Fibroblast of skin of right biceps (primary cell): ENCODE measurements around the gene TIMM17B.
A peak's percentile ranks its signal among the peaks of the same experiment; 100 is the strongest.
"Not testable (repeated sequence)": the region's sequence is repeated elsewhere in the genome, so short reads cannot be mapped to it uniquely, and the experiment has no call there.

Source experiments
- DNase-seq: peaks from one replicate; pipeline ENCODE4 v3.0.0-alpha.2; 2013

Gene TIMM17B

GRCh38 chrX:48893556-48894348 lies 3.8 kb downstream of the TIMM17B start:
- no peak for DNase-seq

GRCh38 chrX:48892896-48893295 lies 4.7 kb downstream of the TIMM17B start:
- DNase-seq = no peak

- peak; percentile 84 for DNase-seq
Observed at GRCh38 chrX:48891402-48892288, 5.9 kb downstream of the TIMM17B start.

- no peak for DNase-seq
Observed at GRCh38 chrX:48890934-48891401, 6.6 kb downstream of the TIMM17B start.

DNA sequence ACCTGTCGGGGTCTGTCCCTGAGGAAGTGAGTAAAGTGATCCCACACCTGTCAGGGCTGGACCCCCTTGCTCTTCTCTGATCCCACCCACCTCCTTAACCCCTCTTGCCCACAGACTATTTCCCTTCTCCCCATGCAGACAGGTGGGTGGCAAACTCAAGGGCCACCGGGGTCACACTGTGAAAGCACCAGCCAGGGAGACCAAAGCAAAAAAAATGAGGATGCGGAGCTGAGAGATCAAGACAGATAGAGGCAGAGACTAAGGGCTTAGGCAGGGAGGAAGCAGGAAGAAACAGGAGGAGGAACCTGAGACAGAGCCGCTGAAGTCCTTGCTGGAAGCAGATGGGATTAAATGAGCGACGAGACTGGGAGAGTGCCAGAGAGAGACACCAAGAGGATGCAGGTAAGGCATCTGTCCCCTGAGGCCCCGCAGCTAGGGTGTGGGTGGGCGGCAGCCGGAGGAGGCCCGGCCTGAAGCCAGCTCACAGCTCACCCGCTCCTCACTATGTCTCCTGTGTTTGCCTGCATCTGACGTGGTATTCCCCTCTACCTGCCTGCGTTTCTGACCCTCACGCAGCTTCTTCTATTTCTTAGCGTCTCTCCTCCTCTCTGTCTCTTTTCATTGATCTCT lies 7.2 kb downstream of the TIMM17B start:
- no peak for DNase-seq

DNA sequence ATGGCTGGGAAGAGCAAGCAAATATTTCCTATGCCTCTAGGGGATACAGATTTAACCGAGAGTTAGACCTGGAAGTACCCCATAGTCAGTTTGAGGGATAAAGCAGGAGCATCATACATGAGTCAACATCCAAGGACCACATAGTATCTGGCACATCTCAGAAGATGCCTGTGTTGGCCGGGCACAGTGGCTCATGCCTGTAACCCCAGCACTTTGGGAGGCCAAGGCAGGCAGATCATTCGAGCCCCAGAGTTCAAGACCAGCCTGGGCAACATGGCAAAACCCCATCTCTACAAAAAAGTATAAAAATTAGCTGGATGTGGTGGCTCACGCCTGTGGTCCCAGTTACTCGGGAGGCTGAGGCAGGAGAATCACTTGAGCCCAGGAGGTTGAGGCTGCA lies 11.0 kb downstream of the TIMM17B start:
- not testable (repeated sequence) for DNase-seq

GRCh38 chrX:48883729-48884128 lies 13.8 kb downstream of the TIMM17B start:
- DNase-seq = no peak

DNA sequence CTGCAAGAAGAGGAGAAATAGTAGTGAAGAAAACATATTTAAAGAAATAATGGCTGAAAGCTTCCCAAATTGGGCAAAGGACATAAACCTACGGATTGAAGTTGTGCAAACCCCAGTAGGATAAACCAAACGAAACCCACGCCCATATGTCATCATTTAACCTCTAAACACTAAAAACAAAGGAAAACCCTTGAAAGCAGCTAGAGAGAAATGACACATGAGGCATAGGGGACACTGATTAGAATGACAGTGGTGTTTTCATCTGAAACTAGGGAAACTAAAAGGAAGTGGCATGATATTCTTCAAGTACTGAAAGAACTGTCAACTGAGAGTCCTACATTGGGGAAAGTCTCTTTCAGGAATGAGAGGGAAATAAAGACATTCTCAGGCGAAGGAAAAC lies 20.6 kb downstream of the TIMM17B start:
- not testable (repeated sequence) for DNase-seq

GRCh38 chrX:48872017-48872416 lies 25.6 kb downstream of the TIMM17B start:
- not testable (repeated sequence) for DNase-seq

- DNase-seq = peak; percentile 52
Observed at GRCh38 chrX:48864210-48864609, 33.4 kb downstream of the TIMM17B start.

GRCh38 chrX:48854898-48855297 lies 42.7 kb downstream of the TIMM17B start:
- DNase-seq = peak; percentile 1

DNA sequence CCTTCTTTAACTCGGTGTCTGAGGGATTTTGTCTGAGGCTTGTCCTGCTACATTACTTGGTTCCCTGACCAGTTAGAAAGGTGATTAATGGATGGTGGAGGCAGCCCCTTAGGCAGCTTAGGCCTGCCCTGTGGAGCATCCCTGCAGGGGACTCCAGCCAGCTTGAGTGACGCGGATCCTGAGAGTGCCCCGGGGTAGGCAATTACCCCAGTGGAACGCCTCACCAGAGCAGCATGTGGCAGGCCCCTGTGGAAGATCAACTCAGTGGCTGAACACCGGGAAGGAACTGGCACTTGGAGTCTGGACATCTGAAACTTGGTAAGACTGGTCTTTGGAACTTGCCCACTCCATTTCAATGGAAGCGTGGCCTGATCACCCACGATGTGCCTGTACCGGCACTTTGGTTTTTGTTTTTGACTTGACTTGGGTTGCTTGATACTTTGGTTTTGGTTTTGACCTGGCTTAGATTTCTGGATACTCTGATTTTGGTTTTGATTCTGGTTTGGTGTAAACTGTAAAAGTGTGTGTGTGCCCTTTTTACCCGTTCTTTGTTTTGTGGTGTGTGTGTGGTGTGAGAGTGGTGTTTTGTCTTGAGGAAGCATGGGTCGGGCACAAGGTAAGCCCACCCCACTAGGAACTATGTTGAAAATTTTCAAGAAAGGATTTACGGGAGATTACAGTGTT lies 43.3 kb downstream of the TIMM17B start:
- not testable (repeated sequence) for DNase-seq

- not testable (repeated sequence) for DNase-seq
Observed at GRCh38 chrX:48853494-48853893, 44.1 kb downstream of the TIMM17B start.

DNA sequence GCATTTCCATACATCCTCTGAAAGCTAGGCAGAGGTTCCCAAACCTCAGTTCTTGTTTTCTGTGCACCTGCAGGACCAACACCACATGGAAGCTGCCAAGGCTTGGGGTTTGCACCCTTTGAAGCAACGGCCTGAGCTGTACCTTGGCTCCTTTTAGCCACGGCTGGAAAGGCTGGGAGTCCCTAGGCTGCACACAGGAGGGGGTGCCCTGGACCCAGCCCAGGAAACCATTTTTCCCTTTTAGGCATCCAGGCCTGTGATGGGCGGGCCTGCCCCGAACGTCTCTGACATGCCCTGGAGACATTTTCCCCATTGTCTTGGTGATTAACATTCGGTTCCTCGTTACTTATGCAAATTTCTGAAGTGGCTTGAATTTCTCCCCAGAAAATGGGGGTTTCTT lies 44.7 kb downstream of the TIMM17B start:
- no peak for DNase-seq

GRCh38 chrX:48848847-48849246 lies 48.7 kb downstream of the TIMM17B start:
- DNase-seq = no peak
